Suprapubic skin (tissue), 4 donors: ENCODE data around the gene GALNT9. TPM values are rescaled to one million over a fixed set of nuclear protein-coding genes. Genes with fewer than 3 reads are reported as not detected.

Experiments used
- DNase-seq, 2 donors: peaks; one replicate each; pipeline ENCODE4 v3.0.0-alpha.2; 2019; ENCODE audit warnings: low spot score in 2 of 2
- H3K27ac ChIP-seq: fragments of 200-600 bp; sonication (generic); one replicate; pipeline ENCODE4 v1.5.1; 2019
- H3K27me3 ChIP-seq: fragments of 200-600 bp; sonication (generic); one replicate; pipeline ENCODE4 v1.5.1; 2019
- H3K36me3 ChIP-seq: fragments of 200-600 bp; sonication (generic); one replicate; pipeline ENCODE4 v1.5.1; 2019
- H3K4me1 ChIP-seq: fragments of 200-600 bp; sonication (generic); one replicate; pipeline ENCODE4 v1.5.1; 2019
- H3K4me3 ChIP-seq: fragments of 200-600 bp; sonication (generic); one replicate; pipeline ENCODE4 v1.5.1; 2019; ENCODE audit warnings: mild to moderate bottlenecking
- H3K9me3 ChIP-seq: fragments of 200-600 bp; sonication (generic); one replicate; pipeline ENCODE4 v1.5.1; 2019
- EP300 ChIP-seq: sonication (generic); formaldehyde crosslinking; IDR thresholded peaks from one replicate; pipeline ENCODE4 v1.6.1; 2017; ENCODE audit warnings: antibody characterized with exemption
- POLR2A ChIP-seq, 2 donors: fragments of 450-650 bp; IDR thresholded peaks; one replicate each; pipeline ENCODE4 v1.6.1; 2017; ENCODE audit warnings: antibody characterized with exemption in 2 of 2, mild to moderate bottlenecking in 2 of 2, moderate library complexity in 2 of 2
- POLR2AphosphoS5 ChIP-seq, 3 donors: sonication (generic); formaldehyde crosslinking; IDR thresholded peaks; one replicate each; pipeline ENCODE4 v1.6.1; 2017; ENCODE audit warnings: antibody characterized with exemption in 3 of 3
- WGBS: methylation state at CpG from one replicate; pipeline ENCODE4 v1.1.5; 2018; 5-methylcytosine and 5-hydroxymethylcytosine counted together
- total RNA-seq, 4 donors: library from RNA; depleted of rRNA; stranded (reverse); fragments of >200 nt; gene quantifications; one replicate each; pipeline ENCODE4 v1.1.0, GENCODE V29; 2016
- TF ChIP-seq, protein P1 (sequence below), 2 donors: fragments of 200-600 bp in 1 of 2; fragments of 450-650 bp in 1 of 2; sonication (generic) in 1 of 2; IDR thresholded peaks; one replicate each; pipeline ENCODE4 v1.5.1; 2016 to 2019; ENCODE audit warnings: antibody characterized with exemption in 2 of 2, mild to moderate bottlenecking in 1 of 2, moderate library complexity in 1 of 2

Gene GALNT9
- total RNA-seq, 4 donors from 2014 or later: not detected

GRCh38 chr12:132259364-132259871 is 70.0 kb downstream of the GALNT9 start:
- H3K27ac ChIP-seq: no peak overlapping the region
- H3K27me3 ChIP-seq: peaks cover 78% of the 10 kb centered on the region
- TF ChIP-seq POLR2A (IDR thresholded peaks at IDR 0.05) (no peak), POLR2AphosphoS5 (IDR thresholded peaks at IDR 0.05) (no peak), EP300 (no peak)
- TF ChIP-seq, protein P1, sequence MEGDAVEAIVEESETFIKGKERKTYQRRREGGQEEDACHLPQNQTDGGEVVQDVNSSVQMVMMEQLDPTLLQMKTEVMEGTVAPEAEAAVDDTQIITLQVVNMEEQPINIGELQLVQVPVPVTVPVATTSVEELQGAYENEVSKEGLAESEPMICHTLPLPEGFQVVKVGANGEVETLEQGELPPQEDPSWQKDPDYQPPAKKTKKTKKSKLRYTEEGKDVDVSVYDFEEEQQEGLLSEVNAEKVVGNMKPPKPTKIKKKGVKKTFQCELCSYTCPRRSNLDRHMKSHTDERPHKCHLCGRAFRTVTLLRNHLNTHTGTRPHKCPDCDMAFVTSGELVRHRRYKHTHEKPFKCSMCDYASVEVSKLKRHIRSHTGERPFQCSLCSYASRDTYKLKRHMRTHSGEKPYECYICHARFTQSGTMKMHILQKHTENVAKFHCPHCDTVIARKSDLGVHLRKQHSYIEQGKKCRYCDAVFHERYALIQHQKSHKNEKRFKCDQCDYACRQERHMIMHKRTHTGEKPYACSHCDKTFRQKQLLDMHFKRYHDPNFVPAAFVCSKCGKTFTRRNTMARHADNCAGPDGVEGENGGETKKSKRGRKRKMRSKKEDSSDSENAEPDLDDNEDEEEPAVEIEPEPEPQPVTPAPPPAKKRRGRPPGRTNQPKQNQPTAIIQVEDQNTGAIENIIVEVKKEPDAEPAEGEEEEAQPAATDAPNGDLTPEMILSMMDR (IDR thresholded peaks at IDR 0.05): no peak
- DNase-seq: no peak
- H3K4me3 ChIP-seq: no peak overlapping the region
- no peaks in the 10 kb centered on the region for H3K36me3 ChIP-seq
- H3K4me1 ChIP-seq: no peaks in the 10 kb centered on the region
- no peaks in the 10 kb centered on the region for H3K9me3 ChIP-seq
- WGBS: 64% methylated on average over 14 of the region's 15 CpGs

GRCh38 chr12:132258543-132258942 is 70.8 kb downstream of the GALNT9 start:
- H3K27ac ChIP-seq: no peak overlapping the region
- no peaks in the 10 kb centered on the region for H3K36me3 ChIP-seq
- 86% methylated on average over 15 of the region's 17 CpGs for WGBS
- peaks cover 69% of the 10 kb centered on the region for H3K27me3 ChIP-seq
- no peaks in the 10 kb centered on the region for H3K9me3 ChIP-seq
- no peak for TF ChIP-seq POLR2A (IDR thresholded peaks at IDR 0.05)
- no peak for TF ChIP-seq POLR2AphosphoS5 (IDR thresholded peaks at IDR 0.05)
- no peak for DNase-seq
- H3K4me3 ChIP-seq: no peak overlapping the region
- H3K4me1 ChIP-seq: no peaks in the 10 kb centered on the region

GRCh38 chr12:132257955-132258490 is 71.4 kb downstream of the GALNT9 start:
- Histone ChIP-seq H3K27ac (no peak overlapping the region), H3K9me3 (no peaks in the 10 kb centered on the region), H3K4me3 (no peak overlapping the region), H3K27me3 (peaks cover 64% of the 10 kb centered on the region), H3K4me1 (no peaks in the 10 kb centered on the region), H3K36me3 (no peaks in the 10 kb centered on the region)
- 90% methylated on average over 13 of the region's 17 CpGs for WGBS
- TF ChIP-seq POLR2AphosphoS5 (IDR thresholded peaks at IDR 0.05) (no peak), POLR2A (IDR thresholded peaks at IDR 0.05) (no peak), EP300 (no peak)
- TF ChIP-seq, protein P1 (IDR thresholded peaks at IDR 0.05): no peak
- DNase-seq: no peak

- Histone ChIP-seq H3K9me3 (no peaks in the 10 kb centered on the region), H3K36me3 (no peaks in the 10 kb centered on the region), H3K27ac (no peak overlapping the region), H3K4me1 (no peaks in the 10 kb centered on the region), H3K4me3 (no peak overlapping the region), H3K27me3 (peaks cover 58% of the 10 kb centered on the region)
- no peak for TF ChIP-seq POLR2AphosphoS5 (IDR thresholded peaks at IDR 0.05)
- no peak for DNase-seq
- 74% methylated on average over 37 of the region's 56 CpGs for WGBS
These were observed 72.0 kb downstream of the GALNT9 start for GRCh38 chr12:132257206-132257954.

DNA sequence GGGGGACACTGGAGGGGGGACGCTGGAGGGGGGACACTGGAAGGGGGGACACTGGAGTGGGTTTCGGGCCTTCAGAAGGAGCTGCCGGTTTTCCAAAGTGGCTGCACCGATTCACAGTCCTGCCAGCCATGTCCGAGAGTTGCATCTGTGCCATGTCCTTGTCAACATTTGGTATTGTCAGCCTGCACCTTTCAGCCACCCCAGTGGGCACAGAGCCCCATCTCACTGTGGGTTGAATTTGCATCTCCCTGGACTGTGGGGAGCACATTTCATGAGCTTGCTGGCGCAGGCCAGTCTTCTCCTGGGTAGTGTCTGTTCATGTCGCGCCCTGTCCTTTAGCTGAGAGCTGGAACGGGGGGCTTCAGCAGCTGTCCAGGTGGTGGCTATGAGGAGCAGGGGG is 72.7 kb downstream of the GALNT9 start:
- 81% methylated on average over 9 of the region's 9 CpGs for WGBS
- no peak overlapping the region for H3K27ac ChIP-seq
- peaks cover 58% of the 10 kb centered on the region for H3K27me3 ChIP-seq
- H3K36me3 ChIP-seq: no peaks in the 10 kb centered on the region
- H3K9me3 ChIP-seq: no peaks in the 10 kb centered on the region
- TF ChIP-seq POLR2A (IDR thresholded peaks at IDR 0.05): no peak
- TF ChIP-seq EP300: no peak
- TF ChIP-seq POLR2AphosphoS5 (IDR thresholded peaks at IDR 0.05): no peak
- TF ChIP-seq, protein P1 (IDR thresholded peaks at IDR 0.05): no peak
- no peak for DNase-seq
- H3K4me1 ChIP-seq: no peaks in the 10 kb centered on the region
- H3K4me3 ChIP-seq: no peak overlapping the region

DNA sequence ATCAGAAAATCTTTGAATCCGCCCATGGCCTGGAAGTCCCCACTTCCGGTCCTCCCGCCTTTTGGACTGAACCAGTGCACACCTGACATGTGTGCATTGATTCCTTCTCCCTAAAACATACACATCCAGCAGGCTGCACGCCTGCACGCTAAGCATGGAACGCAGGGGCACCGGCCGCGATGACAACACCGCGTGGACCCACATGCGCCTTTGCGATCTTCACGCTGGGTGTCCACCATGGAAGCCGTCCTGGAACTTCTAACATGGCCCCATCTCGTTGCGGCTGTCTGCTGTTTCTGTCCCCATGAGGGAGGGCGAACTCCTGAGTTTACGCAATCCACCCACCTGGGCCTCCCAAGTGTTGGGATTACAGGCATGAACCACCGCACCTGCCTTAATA is 73.7 kb downstream of the GALNT9 start:
- H3K27ac ChIP-seq: no peak overlapping the region
- H3K4me1 ChIP-seq: no peaks in the 10 kb centered on the region
- TF ChIP-seq POLR2A (IDR thresholded peaks at IDR 0.05): no peak
- TF ChIP-seq POLR2AphosphoS5 (IDR thresholded peaks at IDR 0.05): no peak
- TF ChIP-seq EP300: no peak
- TF ChIP-seq, protein P1 (IDR thresholded peaks at IDR 0.05): no peak
- no peaks in the 10 kb centered on the region for H3K36me3 ChIP-seq
- no peaks in the 10 kb centered on the region for H3K9me3 ChIP-seq
- H3K4me3 ChIP-seq: no peak overlapping the region
- peaks cover 54% of the 10 kb centered on the region for H3K27me3 ChIP-seq
- WGBS: 88% methylated on average over 19 of the region's 20 CpGs
- no peak for DNase-seq
